Smooth muscle cell (in vitro differentiated cells): ENCODE data around the gene ARID4A. TPM values are rescaled to one million over a fixed set of nuclear protein-coding genes. Genes with fewer than 3 reads are reported as not detected.

ENCODE experiments used
- DNase-seq: peaks from one replicate; lab custom pipeline; 2025; ENCODE audit not compliant: unreplicated experiment; lab: John Stamatoyannopoulos, UW
- H2AFZ ChIP-seq: fragments of 200-600 bp; sonication (generic); 2 replicates; pipeline ENCODE4 v1.6.0; 2016; ENCODE audit warnings: antibody characterized with exemption, low read depth, mild to moderate bottlenecking
- H3F3A ChIP-seq: fragments of 200-600 bp; sonication (generic); 2 replicates; pipeline ENCODE4 v1.6.0; 2017; ENCODE audit warnings: antibody characterized with exemption, low read depth
- H3K27ac ChIP-seq: fragments of 200-600 bp; sonication (generic); 2 replicates; pipeline ENCODE4 v1.5.1; 2016; ENCODE audit warnings: low read depth, mild to moderate bottlenecking
- H3K27me3 ChIP-seq: fragments of 200-600 bp; sonication (generic); 2 replicates; pipeline ENCODE4 v1.6.1; 2016; ENCODE audit warnings: low read depth, mild to moderate bottlenecking
- H3K36me3 ChIP-seq: fragments of 200-600 bp; sonication (generic); 2 replicates; pipeline ENCODE4 v1.5.1; 2016; ENCODE audit warnings: low read depth
- H3K4me1 ChIP-seq: fragments of 200-600 bp; sonication (generic); 2 replicates; pipeline ENCODE4 v1.5.1; 2016; ENCODE audit warnings: low read depth
- H3K4me2 ChIP-seq: fragments of 200-600 bp; sonication (generic); 2 replicates; pipeline ENCODE4 v1.6.0; 2016; ENCODE audit warnings: mild to moderate bottlenecking
- H3K4me3 ChIP-seq: fragments of 200-600 bp; sonication (generic); 2 replicates; pipeline ENCODE4 v1.5.1; 2016; ENCODE audit warnings: mild to moderate bottlenecking
- H3K79me2 ChIP-seq: fragments of 200-600 bp; sonication (generic); 2 replicates; pipeline ENCODE4 v1.6.0; 2016; ENCODE audit warnings: low read depth, mild to moderate bottlenecking
- H3K9ac ChIP-seq: fragments of 200-600 bp; sonication (generic); 2 replicates; pipeline ENCODE4 v1.6.0; 2016; ENCODE audit warnings: low read depth
- H3K9me3 ChIP-seq: fragments of 200-600 bp; sonication (generic); replicated peaks from 2 replicates; pipeline ENCODE4 v1.5.1; 2016; ENCODE audit warnings: low read depth
- H4K20me1 ChIP-seq: fragments of 200-600 bp; sonication (generic); 2 replicates; pipeline ENCODE4 v1.6.0; 2016; ENCODE audit warnings: low read depth
- CTCF ChIP-seq: fragments of 200-600 bp; sonication (generic); IDR thresholded peaks from 2 replicates; pipeline ENCODE4 v1.5.1; 2017; ENCODE audit warnings: borderline replicate concordance, mild to moderate bottlenecking, antibody characterized with exemption; ENCODE audit not compliant: insufficient read depth, poor library complexity, severe bottlenecking
- WGBS: methylation state at CpG from one replicate; pipeline ENCODE4 v1.1.7; 2016; ENCODE audit warnings: low lambda C conversion rate; 5-methylcytosine and 5-hydroxymethylcytosine counted together
- polyA plus RNA-seq: library from polyadenylated mRNA; unstranded; fragments of >200 nt; fragmentation: Nextera tagmentation; extraction: Ambion mirVana; gene quantifications from 2 replicates; pipeline ENCODE4 v1.2.1, GENCODE V29; 2016
- total RNA-seq: library from RNA; depleted of rRNA; stranded (reverse); fragments of >200 nt; gene quantifications from 2 replicates; pipeline ENCODE4 v1.2.3, GENCODE V29; 2014

The ARID4A gene
- total and polyA plus RNA-seq, 2 experiments from 2014 or later: 14.1 to 18.4 TPM

GRCh38 chr14:58395812-58396788 lies 97.7 kb downstream of the ARID4A start, which contains the start of gene TOMM20L:
Gene TOMM20L (plus strand): TSS chr14:58395930. CDS start chr14:58395958, 28 bp downstream.
- Histone ChIP-seq H3K9ac (peak within 1 kb of the TSS; percentile 39), H3K27ac (no peak within 1 kb of the TSS), H3F3A (no peaks in the 10 kb centered on the region), H2AFZ (peak within 1 kb of the TSS; percentile 94), H3K4me2 (peak within 1 kb of the TSS; percentile 97), H3K4me3 (peak within 1 kb of the TSS; percentile 76), H3K36me3 (no peaks in the 10 kb centered on the region), H3K9me3 (no peaks in the 10 kb centered on the region), H4K20me1 (no peaks in the 10 kb centered on the region), H3K27me3 (no peaks in the 10 kb centered on the region), H3K4me1 (peaks cover 5% of the 10 kb centered on the region), H3K79me2 (no peaks in the 10 kb centered on the region)
- peak; percentile 24 for DNase-seq
- TF ChIP-seq CTCF: peak; percentile 94
- WGBS: 13% methylated on average over 58 of the region's 86 CpGs

DNA sequence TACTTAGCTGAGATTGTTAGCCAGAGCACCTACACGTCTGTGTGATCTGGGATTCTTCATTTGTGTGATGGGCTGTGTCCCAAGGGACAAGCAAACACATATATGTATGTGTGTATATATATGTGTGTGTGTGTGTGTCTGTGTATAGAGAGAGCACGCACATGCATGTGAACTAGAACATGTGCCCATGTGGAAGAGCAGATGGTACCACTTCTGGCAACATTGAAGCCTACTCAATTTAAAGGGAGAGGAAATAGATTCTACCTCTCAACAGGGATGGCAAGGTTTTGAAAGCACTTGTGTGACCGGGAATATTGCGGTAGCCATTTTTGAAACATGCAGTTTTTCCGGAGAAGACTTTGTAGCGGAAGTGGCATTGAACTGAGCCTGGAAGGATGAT lies 98.8 kb downstream of the ARID4A start:
- Histone ChIP-seq H4K20me1 (no peaks in the 10 kb centered on the region), H3K4me1 (peaks cover 5% of the 10 kb centered on the region), H3K27me3 (no peaks in the 10 kb centered on the region), H3K79me2 (no peaks in the 10 kb centered on the region), H3K9ac (no peak overlapping the region), H3K4me2 (no peak overlapping the region), H3K36me3 (no peaks in the 10 kb centered on the region), H2AFZ (no peak overlapping the region), H3K27ac (no peak overlapping the region), H3K4me3 (no peak overlapping the region), H3F3A (no peaks in the 10 kb centered on the region), H3K9me3 (no peaks in the 10 kb centered on the region)
- 98% methylated on average over 6 of the region's 6 CpGs for WGBS
- TF ChIP-seq CTCF: no peak
- no peak for DNase-seq

DNA sequence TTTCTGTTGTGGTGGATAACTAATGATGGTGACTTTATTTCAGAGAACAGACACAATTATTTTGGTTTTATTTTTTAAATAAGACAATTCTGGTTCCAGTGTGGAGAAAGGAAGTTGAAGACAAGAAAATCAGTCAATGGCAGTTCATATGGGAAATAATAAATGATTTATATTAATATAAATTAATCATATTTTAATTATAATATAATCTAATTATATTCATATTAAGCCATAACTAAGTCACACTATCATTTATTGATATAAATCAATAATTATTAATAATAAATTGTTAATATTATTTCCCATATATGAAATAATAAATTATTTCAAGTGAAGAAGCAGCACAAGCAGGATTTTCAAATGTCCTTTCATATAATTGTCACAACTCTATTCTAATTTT lies 100.1 kb downstream of the ARID4A start:
- Histone ChIP-seq H3F3A (no peaks in the 10 kb centered on the region), H3K4me1 (peaks cover 5% of the 10 kb centered on the region), H4K20me1 (no peaks in the 10 kb centered on the region), H3K9ac (no peak overlapping the region), H2AFZ (no peak overlapping the region), H3K9me3 (no peaks in the 10 kb centered on the region), H3K4me3 (no peak overlapping the region), H3K27me3 (no peaks in the 10 kb centered on the region), H3K79me2 (no peaks in the 10 kb centered on the region), H3K4me2 (no peak overlapping the region), H3K27ac (no peak overlapping the region), H3K36me3 (no peaks in the 10 kb centered on the region)
- TF ChIP-seq CTCF: no peak
- DNase-seq: no peak

DNA sequence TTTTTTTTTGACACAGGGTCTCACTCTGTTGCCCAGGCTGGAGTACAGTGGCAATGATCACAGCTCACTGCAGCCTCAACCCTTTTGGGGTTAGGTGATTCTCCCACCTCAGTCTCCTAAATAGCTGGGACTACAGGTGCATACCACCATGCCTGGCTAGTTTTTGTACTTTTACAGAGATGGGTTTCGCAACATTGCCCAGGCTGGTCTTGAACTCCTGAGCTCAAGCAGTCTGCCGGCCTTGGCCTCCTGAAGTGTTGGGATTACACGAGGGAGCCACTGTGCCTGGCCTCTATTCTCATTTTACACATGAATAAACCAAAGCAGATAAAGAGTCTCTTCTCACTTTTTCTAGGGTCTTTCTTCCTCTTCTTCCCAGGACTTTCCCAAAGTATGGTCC lies 100.5 kb downstream of the ARID4A start:
- no peak for DNase-seq
- no peaks in the 10 kb centered on the region for H3K36me3 ChIP-seq
- H2AFZ ChIP-seq: no peak overlapping the region
- no peaks in the 10 kb centered on the region for H3K27me3 ChIP-seq
- H3K4me3 ChIP-seq: no peak overlapping the region
- H3K9me3 ChIP-seq: no peaks in the 10 kb centered on the region
- H3K79me2 ChIP-seq: no peaks in the 10 kb centered on the region
- no peak for TF ChIP-seq CTCF
- H3K9ac ChIP-seq: no peak overlapping the region
- H3F3A ChIP-seq: no peaks in the 10 kb centered on the region
- H3K4me2 ChIP-seq: no peak overlapping the region
- peaks cover 5% of the 10 kb centered on the region for H3K4me1 ChIP-seq
- WGBS: 92% methylated on average over 3 of the region's 3 CpGs
- no peaks in the 10 kb centered on the region for H4K20me1 ChIP-seq
- no peak overlapping the region for H3K27ac ChIP-seq
